ENCODE measurements around the gene MREG. TPM values are rescaled to one million over a fixed set of nuclear protein-coding genes. Genes with fewer than 3 reads are reported as not detected.
A peak's percentile ranks its signal among the peaks of the same experiment; 100 is the strongest.

Gene MREG
- total RNA-seq, 1 experiment from 2014 or later: 23.0 TPM

- no peak overlapping the region for H3K4me3 ChIP-seq
- TF ChIP-seq, protein P1, sequence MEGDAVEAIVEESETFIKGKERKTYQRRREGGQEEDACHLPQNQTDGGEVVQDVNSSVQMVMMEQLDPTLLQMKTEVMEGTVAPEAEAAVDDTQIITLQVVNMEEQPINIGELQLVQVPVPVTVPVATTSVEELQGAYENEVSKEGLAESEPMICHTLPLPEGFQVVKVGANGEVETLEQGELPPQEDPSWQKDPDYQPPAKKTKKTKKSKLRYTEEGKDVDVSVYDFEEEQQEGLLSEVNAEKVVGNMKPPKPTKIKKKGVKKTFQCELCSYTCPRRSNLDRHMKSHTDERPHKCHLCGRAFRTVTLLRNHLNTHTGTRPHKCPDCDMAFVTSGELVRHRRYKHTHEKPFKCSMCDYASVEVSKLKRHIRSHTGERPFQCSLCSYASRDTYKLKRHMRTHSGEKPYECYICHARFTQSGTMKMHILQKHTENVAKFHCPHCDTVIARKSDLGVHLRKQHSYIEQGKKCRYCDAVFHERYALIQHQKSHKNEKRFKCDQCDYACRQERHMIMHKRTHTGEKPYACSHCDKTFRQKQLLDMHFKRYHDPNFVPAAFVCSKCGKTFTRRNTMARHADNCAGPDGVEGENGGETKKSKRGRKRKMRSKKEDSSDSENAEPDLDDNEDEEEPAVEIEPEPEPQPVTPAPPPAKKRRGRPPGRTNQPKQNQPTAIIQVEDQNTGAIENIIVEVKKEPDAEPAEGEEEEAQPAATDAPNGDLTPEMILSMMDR (conservative IDR thresholded peaks at IDR 0.05): no peak
- TF ChIP-seq EZH2 (IDR thresholded peaks at IDR 0.05; ENCODE audit: low read depth): no peak
- POLR2A ChIA-PET (ENCODE audit: unreplicated experiment): no interaction called here
- H4K20me1 ChIP-seq (ENCODE audit: insufficient read depth): no peaks in the 10 kb centered on the region
- H3K4me1 ChIP-seq (replicated peaks; ENCODE audit: insufficient read depth): no peaks in the 10 kb centered on the region
- no peaks in the 10 kb centered on the region for H3K36me3 ChIP-seq (ENCODE audit: low read depth)
- intact Hi-C loops (cut with micrococcal nuclease; ENCODE audit: unreplicated experiment): no loop called here
- no peak overlapping the region for H2AFZ ChIP-seq
- no peaks in the 10 kb centered on the region for H3K79me2 ChIP-seq (ENCODE audit: low read depth)
- H3K27ac ChIP-seq: no peak overlapping the region
- H3K9me2 ChIP-seq (ENCODE audit: insufficient read depth): no peaks in the 10 kb centered on the region
- H3K9me3 ChIP-seq (ENCODE audit: insufficient read depth, low read depth): no peaks in the 10 kb centered on the region
- no peaks in the 10 kb centered on the region; the same call in 1 of the 2 replicates for H3F3A ChIP-seq (ENCODE audit: insufficient read depth, low read depth)
- peak in 1 of 2 experiments; percentile 21 for DNase-seq
- no TSS peak for BruUV-seq (replicated peaks)
- CTCF ChIA-PET: no interaction called here
- no peaks in the 10 kb centered on the region for H3K27me3 ChIP-seq (ENCODE audit: insufficient read depth, low read depth)
- no peak overlapping the region for H3K4me2 ChIP-seq
These were observed 118.0 kb downstream of the MREG start for GRCh38 chr2:215895330-215895729.

Other genes with a start within 250 kb of the MREG start
- gene PECR, start 68.3 kb upstream of the MREG start, total RNA-seq (2021): 10.8 and 16.0 TPM in 2 replicates
- gene TMEM169, start 68.4 kb upstream of the MREG start, total RNA-seq (2021): 0.46 and 0.58 TPM in 2 replicates
- 242 and 275 TPM in 2 replicates for gene XRCC5, start 95.8 kb upstream of the MREG start, total RNA-seq (2021)

All from PC-9 (cell line).